Osteocyte (in vitro differentiated cells): ENCODE results near the gene ADAMTSL2. TPM values are rescaled to one million over a fixed set of nuclear protein-coding genes. Genes with fewer than 3 reads are reported as not detected.

ENCODE experiments used
- DNase-seq: peaks from one replicate; pipeline ENCODE4 v3.0.0; 2021; ENCODE audit warnings: mixed read lengths; ENCODE audit not compliant: unreplicated experiment; ENCODE audit errors: extremely low spot score
- H3K27ac Mint-ChIP-seq: one replicate; pipeline ENCODE4 v1.8.0; 2021; ENCODE audit warnings: mild to moderate bottlenecking, mixed read lengths; ENCODE audit not compliant: unreplicated experiment
- H3K27me3 Mint-ChIP-seq: one replicate; pipeline ENCODE4 v1.8.0; 2021; ENCODE audit warnings: mixed read lengths; ENCODE audit not compliant: unreplicated experiment
- H3K36me3 Mint-ChIP-seq: one replicate; pipeline ENCODE4 v1.8.0; 2021; ENCODE audit warnings: mixed read lengths; ENCODE audit not compliant: unreplicated experiment
- H3K4me1 Mint-ChIP-seq: one replicate; pipeline ENCODE4 v1.8.0; 2021; ENCODE audit warnings: mixed read lengths; ENCODE audit not compliant: unreplicated experiment
- H3K4me3 Mint-ChIP-seq: one replicate; pipeline ENCODE4 v1.8.0; 2021; ENCODE audit warnings: mild to moderate bottlenecking, moderate library complexity, mixed read lengths; ENCODE audit not compliant: unreplicated experiment
- H3K9me3 Mint-ChIP-seq: one replicate; pipeline ENCODE4 v1.8.0; 2021; ENCODE audit warnings: mixed read lengths; ENCODE audit not compliant: unreplicated experiment
- total RNA-seq: library from RNA; stranded (reverse); gene quantifications from 2 replicates; pipeline ENCODE4 v1.2.1, GENCODE V29; 2021
- TF ChIP-seq, protein P1 (sequence below): fragments of 200-600 bp; sonication (generic); IDR thresholded peaks from 2 replicates; pipeline ENCODE4 v1.5.0; 2021; ENCODE audit warnings: antibody characterized with exemption, mild to moderate bottlenecking, moderate library complexity

ADAMTSL2 gene
- total RNA-seq, 1 donor from 2014 or later: 0.11 TPM

GRCh38 chr9:133568186-133568585 is 33.7 kb downstream of the ADAMTSL2 start:
- no peaks in the 10 kb centered on the region for H3K9me3 Mint-ChIP-seq
- H3K4me3 Mint-ChIP-seq: no peak overlapping the region
- peaks cover 9% of the 10 kb centered on the region for H3K4me1 Mint-ChIP-seq
- no peaks in the 10 kb centered on the region for H3K36me3 Mint-ChIP-seq
- TF ChIP-seq, protein P1, sequence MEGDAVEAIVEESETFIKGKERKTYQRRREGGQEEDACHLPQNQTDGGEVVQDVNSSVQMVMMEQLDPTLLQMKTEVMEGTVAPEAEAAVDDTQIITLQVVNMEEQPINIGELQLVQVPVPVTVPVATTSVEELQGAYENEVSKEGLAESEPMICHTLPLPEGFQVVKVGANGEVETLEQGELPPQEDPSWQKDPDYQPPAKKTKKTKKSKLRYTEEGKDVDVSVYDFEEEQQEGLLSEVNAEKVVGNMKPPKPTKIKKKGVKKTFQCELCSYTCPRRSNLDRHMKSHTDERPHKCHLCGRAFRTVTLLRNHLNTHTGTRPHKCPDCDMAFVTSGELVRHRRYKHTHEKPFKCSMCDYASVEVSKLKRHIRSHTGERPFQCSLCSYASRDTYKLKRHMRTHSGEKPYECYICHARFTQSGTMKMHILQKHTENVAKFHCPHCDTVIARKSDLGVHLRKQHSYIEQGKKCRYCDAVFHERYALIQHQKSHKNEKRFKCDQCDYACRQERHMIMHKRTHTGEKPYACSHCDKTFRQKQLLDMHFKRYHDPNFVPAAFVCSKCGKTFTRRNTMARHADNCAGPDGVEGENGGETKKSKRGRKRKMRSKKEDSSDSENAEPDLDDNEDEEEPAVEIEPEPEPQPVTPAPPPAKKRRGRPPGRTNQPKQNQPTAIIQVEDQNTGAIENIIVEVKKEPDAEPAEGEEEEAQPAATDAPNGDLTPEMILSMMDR: no peak
- DNase-seq: no peak
- peaks cover 22% of the 10 kb centered on the region for H3K27me3 Mint-ChIP-seq
- no peak overlapping the region for H3K27ac Mint-ChIP-seq

DNA sequence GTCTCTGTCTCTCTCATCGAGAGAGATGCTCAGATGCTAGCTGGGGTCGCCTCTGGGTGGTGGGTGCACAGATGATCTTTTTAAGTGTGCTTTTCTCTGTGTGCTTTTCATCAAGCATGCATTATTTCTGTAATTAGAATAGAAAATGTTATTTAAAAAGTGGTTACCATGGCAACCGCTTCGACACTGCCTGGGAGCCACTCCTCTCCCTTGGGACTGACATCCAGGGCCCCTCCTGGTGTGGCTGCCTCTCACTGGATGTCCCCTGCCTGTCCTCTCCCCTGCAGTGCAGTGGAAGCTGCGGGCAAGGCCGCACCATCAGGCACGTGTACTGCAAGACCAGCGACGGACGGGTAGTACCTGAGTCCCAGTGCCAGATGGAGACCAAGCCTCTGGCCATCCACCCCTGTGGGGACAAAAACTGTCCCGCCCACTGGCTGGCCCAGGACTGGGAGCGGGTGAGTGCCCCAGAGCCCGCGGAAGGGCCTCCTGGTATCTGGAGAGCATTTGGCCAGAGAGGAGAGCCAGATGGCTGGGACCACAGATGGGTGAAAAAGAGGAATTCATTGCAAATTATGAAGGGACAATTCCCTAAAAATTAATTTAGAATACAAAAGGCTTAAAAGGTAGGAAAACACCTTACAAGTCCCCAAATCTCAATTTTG is 34.7 kb downstream of the ADAMTSL2 start:
- no peaks in the 10 kb centered on the region for H3K36me3 Mint-ChIP-seq
- H3K4me3 Mint-ChIP-seq: no peak overlapping the region
- TF ChIP-seq, protein P1: no peak
- no peak overlapping the region for H3K27ac Mint-ChIP-seq
- DNase-seq: no peak
- H3K4me1 Mint-ChIP-seq: peaks cover 5% of the 10 kb centered on the region
- H3K9me3 Mint-ChIP-seq: no peaks in the 10 kb centered on the region
- peaks cover 18% of the 10 kb centered on the region for H3K27me3 Mint-ChIP-seq

- peaks cover 18% of the 10 kb centered on the region for H3K27me3 Mint-ChIP-seq
- TF ChIP-seq, protein P1: no peak
- no peaks in the 10 kb centered on the region for H3K9me3 Mint-ChIP-seq
- no peak overlapping the region for H3K4me3 Mint-ChIP-seq
- H3K27ac Mint-ChIP-seq: no peak overlapping the region
- H3K4me1 Mint-ChIP-seq: peaks cover 5% of the 10 kb centered on the region
- no peaks in the 10 kb centered on the region for H3K36me3 Mint-ChIP-seq
- DNase-seq: no peak
These were observed 35.6 kb downstream of the ADAMTSL2 start for GRCh38 chr9:133569891-133570690.

- no peak overlapping the region for H3K27ac Mint-ChIP-seq
- H3K4me3 Mint-ChIP-seq: no peak overlapping the region
- H3K27me3 Mint-ChIP-seq: peaks cover 21% of the 10 kb centered on the region
- H3K36me3 Mint-ChIP-seq: no peaks in the 10 kb centered on the region
- no peak for DNase-seq
- no peaks in the 10 kb centered on the region for H3K9me3 Mint-ChIP-seq
- TF ChIP-seq, protein P1: no peak
- peaks cover 5% of the 10 kb centered on the region for H3K4me1 Mint-ChIP-seq
These were observed 36.2 kb downstream of the ADAMTSL2 start for GRCh38 chr9:133570691-133571080.

DNA sequence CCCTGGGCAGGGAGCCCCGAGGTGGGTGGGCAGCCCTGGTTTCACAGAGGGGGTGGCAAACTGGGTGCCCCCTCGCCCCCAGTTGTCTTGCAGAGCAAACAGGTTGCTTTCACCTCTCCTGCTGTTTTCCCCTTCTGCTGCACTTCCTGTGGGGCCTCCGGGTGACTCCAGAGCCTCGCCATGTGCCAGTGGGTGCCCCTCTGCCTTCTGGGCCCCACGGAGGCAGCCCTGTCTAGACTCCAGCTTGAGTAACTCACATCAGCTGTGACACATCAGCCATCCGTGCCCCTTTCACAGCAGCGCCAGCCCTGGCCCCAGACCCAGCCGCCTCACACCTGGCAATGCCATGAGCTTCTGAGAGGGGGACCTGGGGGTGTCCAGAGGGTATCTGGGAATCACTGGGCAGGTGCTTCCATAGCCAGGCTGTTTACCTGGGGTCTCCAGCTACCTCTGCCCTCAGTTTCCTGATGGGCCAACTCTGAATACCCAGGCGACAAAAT is 36.9 kb downstream of the ADAMTSL2 start:
- H3K4me1 Mint-ChIP-seq: peaks cover 5% of the 10 kb centered on the region
- no peaks in the 10 kb centered on the region for H3K36me3 Mint-ChIP-seq
- peaks cover 24% of the 10 kb centered on the region for H3K27me3 Mint-ChIP-seq
- no peak overlapping the region for H3K27ac Mint-ChIP-seq
- DNase-seq: no peak
- no peaks in the 10 kb centered on the region for H3K9me3 Mint-ChIP-seq
- TF ChIP-seq, protein P1: no peak
- no peak overlapping the region for H3K4me3 Mint-ChIP-seq
